Heart left ventricle (tissue), 16 donors: ENCODE measurements around the gene GNB5. TPM values are rescaled to one million over a fixed set of nuclear protein-coding genes. Genes with fewer than 3 reads are reported as not detected.
A peak's percentile ranks its signal among the peaks of the same experiment; 100 is the strongest.

Source experiments
- ATAC-seq, 4 donors: fragments of 200-7000 bp; cut with Tn5 transposase; one replicate each; pipeline ENCODE4 v1.9.1; 2020 to 2022; ENCODE audit warnings: moderate library complexity in 4 of 4, mild to moderate bottlenecking in 3 of 4, moderate number of reproducible peaks in 1 of 4
- DNase-seq, 5 donors: peaks; one replicate each; pipeline ENCODE4 v3.0.0-alpha.2; 2020
- H3K27ac ChIP-seq, 12 donors: fragments of 200-600 bp; sonication (generic) in 4 of 12; one replicate each; pipeline versions ENCODE4 v1.5.0 to v1.8.0; 2016 to 2022; ENCODE audit warnings: mild to moderate bottlenecking in 2 of 12
- H3K27me3 ChIP-seq, 9 donors: fragments of 200-600 bp; sonication (generic) in 2 of 9; one replicate each; pipeline versions ENCODE4 v1.5.1 to v1.8.0; 2016 to 2022; ENCODE audit warnings: mild to moderate bottlenecking in 3 of 9
- H3K36me3 ChIP-seq, 9 donors: fragments of 200-600 bp; sonication (generic) in 2 of 9; one replicate each; pipeline versions ENCODE4 v1.5.0 to v1.8.0; 2018 to 2022; ENCODE audit warnings: mild to moderate bottlenecking in 2 of 9
- H3K4me1 ChIP-seq, 12 donors: fragments of 200-600 bp; sonication (generic) in 4 of 12; one replicate each; pipeline versions ENCODE4 v1.5.0 to v1.8.0; 2016 to 2022; ENCODE audit warnings: mild to moderate bottlenecking in 3 of 12
- H3K4me3 ChIP-seq, 12 donors: fragments of 200-600 bp; sonication (generic) in 4 of 12; one replicate each; pipeline versions ENCODE4 v1.5.0 to v1.8.0; 2017 to 2022; ENCODE audit warnings: mild to moderate bottlenecking in 9 of 12, moderate library complexity in 4 of 12
- H3K9me3 ChIP-seq, 12 donors: fragments of 200-600 bp; sonication (generic) in 4 of 12; one replicate each; pipeline versions ENCODE4 v1.5.0 to v1.8.0; 2016 to 2022; ENCODE audit warnings: mild to moderate bottlenecking in 1 of 12
- CTCF ChIP-seq, 12 donors: fragments of 200-600 bp; sonication (generic) in 4 of 12; IDR thresholded peaks; one replicate each; pipeline versions ENCODE4 v1.5.0 to v1.8.0; 2018 to 2022; ENCODE audit warnings: antibody characterized with exemption in 12 of 12, mild to moderate bottlenecking in 5 of 12
- POLR2A ChIP-seq, 2 donors: fragments of 450-650 bp; IDR thresholded peaks; one replicate each; pipeline ENCODE4 v1.6.1; 2017; ENCODE audit warnings: antibody characterized with exemption in 2 of 2, mild to moderate bottlenecking in 2 of 2, moderate library complexity in 2 of 2
- WGBS, 4 donors: extraction: QIAGEN DNeasy Blood & Tissue Kit in 2 of 4; methylation state at CpG; one replicate each; pipeline versions ENCODE4 v1.1.5 to v1.1.7; 2013 to 2018; 5-methylcytosine and 5-hydroxymethylcytosine counted together
- intact Hi-C, 10 donors: fragments of 100-400 bp; cut with DNase I; formaldehyde crosslinking; loops; one replicate each; pipeline versions ENCODE4 v1.11.1 to v1.14.2; 2022
- polyA plus RNA-seq, 2 donors: library from polyadenylated mRNA; stranded (reverse); fragments of 200-250 nt; gene quantifications; one replicate each; pipeline ENCODE4 v1.2.3, GENCODE V29; 2013
- total RNA-seq, 9 donors: library from RNA; depleted of rRNA in 2 of 9; stranded (reverse); fragments of >200 nt in 2 of 9; fragmentation: NEBNext Ultra II Directional in 3 of 9; extraction: Animal tissue kit (Norgen Biotek cat#: 25700) in 3 of 9; gene quantifications; one replicate each; pipeline versions ENCODE4 v1.1.0 to v1.2.4, GENCODE V29; 2016 to 2023
- donor health status: ischemic (EF 13 %, LVEDD 7.1; RV severe dilation, severe dysfunction).
- donor health status: healthy with polysubstance abuse.
- donor health status: DM: no; HTN: yes; CAD: no.
- donor health status: DM: no; HTN: no; CAD: no.
- donor health status: ischemic (EF 25% LVEDD 6.9; RV normal size, moderate dysfunction).
- donor health status: ischemic (EF 25% LVEDD 5.7; RV mildly dilated, moderate dysfunction).
- donor health status: healthy.
- donor health status: DM: yes; HTN: yes; CAD: no.
- donor health status: ischemic (EF 35%, LVEDD 5.7; RV mildly dilated, moderate dysfunction).
- donor health status: nonischemic (EF 11% LVEDD 7.7; RV severe dilation, severe dysfunction).
- donor health status: DM: yes; HTN: yes; CAD: no.
- donor health status: PGD.
- donor health status: ischemic (EF 29% LVEDD 5.4; RV normal size, mild dysfunction).
- donor health status: nonischemic (EF 23%, LVEDD 6.1; RV moderate dilation, normal function).

GNB5 gene
- total and polyA plus RNA-seq, 11 donors: 4.2 to 12.4 (median 7.7) TPM

GRCh38 chr15:52080706-52081392 is 110.3 kb downstream of the GNB5 start:
- H3K4me3 ChIP-seq: no peak overlapping the region
- peaks cover 0 to 2% (median 0%) of the 10 kb centered on the region in 12 donors for H3K9me3 ChIP-seq
- DNase-seq: no peak
- WGBS, 4 donors: 83 to 90% (median 87%) methylated on average over 9 of the region's 9 CpGs
- no peaks in the 10 kb centered on the region for H3K36me3 ChIP-seq
- H3K27me3 ChIP-seq: no peaks in the 10 kb centered on the region
- peaks cover 0 to 30% (median 0%) of the 10 kb centered on the region in 12 donors for H3K4me1 ChIP-seq
- no peak for ATAC-seq
- TF ChIP-seq POLR2A (IDR thresholded peaks at IDR 0.05): no peak
- no peak for TF ChIP-seq CTCF (IDR thresholded peaks at IDR 0.05)
- intact Hi-C loops: no loop called here
- no peak overlapping the region for H3K27ac ChIP-seq

GRCh38 chr15:52080031-52080430 is 111.2 kb downstream of the GNB5 start:
- DNase-seq (no peak), ATAC-seq (no peak)
- no peaks in the 10 kb centered on the region for H3K36me3 ChIP-seq
- no peak overlapping the region for H3K4me3 ChIP-seq
- 70 to 76% (median 74%) methylated on average over 5 of the region's 5 CpGs for whole genome bisulfite sequencing, 4 donors
- peaks cover 0 to 26% (median 0%) of the 10 kb centered on the region in 12 donors for H3K4me1 ChIP-seq
- H3K27ac ChIP-seq: no peak overlapping the region
- H3K27me3 ChIP-seq: no peaks in the 10 kb centered on the region
- no peaks in the 10 kb centered on the region for H3K9me3 ChIP-seq
- TF ChIP-seq CTCF (IDR thresholded peaks at IDR 0.05) (no peak), POLR2A (IDR thresholded peaks at IDR 0.05) (no peak)
- intact Hi-C loops: no loop called here

GRCh38 chr15:52078876-52079700 is 112.1 kb downstream of the GNB5 start:
- intact Hi-C loops: loop anchor here (1.0 to 10.0 kb wide), 6 partner anchors 96 to 424 kb away; partner anchors contain the start of gene LEO1 (in 1 of the 10)
- ATAC-seq (peak; percentile 79 to 83 (median 80)), DNase-seq (peak; percentile 78 to 91 (median 83))
- H3K36me3 ChIP-seq: no peaks in the 10 kb centered on the region
- WGBS, 4 donors: 39 to 46% (median 43%) methylated on average over 13 of the region's 13 CpGs
- no peaks in the 10 kb centered on the region for H3K9me3 ChIP-seq
- TF ChIP-seq CTCF (IDR thresholded peaks at IDR 0.05) (peak; percentile 79 to 92 (median 84)), POLR2A (IDR thresholded peaks at IDR 0.05) (no peak)
- no peak overlapping the region for H3K27ac ChIP-seq
- H3K4me1 ChIP-seq: peaks cover 0 to 26% (median 0%) of the 10 kb centered on the region in 12 donors
- no peak overlapping the region for H3K4me3 ChIP-seq
- no peaks in the 10 kb centered on the region for H3K27me3 ChIP-seq
